Endothelial cell of umbilical vein (primary cell): ENCODE results near the gene CTNNA2.

Experiments used
- EZH2 ChIP-seq: IDR thresholded peaks from 2 replicates; pipeline ENCODE4 v1.6.1; 2012; ENCODE audit warnings: borderline replicate concordance, low read depth, mild to moderate bottlenecking, moderate library complexity, low read length, inconsistent platforms; ENCODE audit not compliant: severe bottlenecking
- FOS ChIP-seq: IDR thresholded peaks from 2 replicates; pipeline ENCODE4 v1.6.1; 2011; ENCODE audit warnings: mild to moderate bottlenecking, low read length, moderate library complexity, borderline replicate concordance; ENCODE audit not compliant: insufficient read depth
- GATA2 ChIP-seq: IDR thresholded peaks from 2 replicates; pipeline ENCODE4 v1.7.0; 2011; ENCODE audit warnings: low read depth, mild to moderate bottlenecking, moderate library complexity, mixed read lengths, low read length; ENCODE audit not compliant: insufficient read length, insufficient read depth
- POLR2A ChIP-seq: IDR thresholded peaks from 2 replicates; pipeline ENCODE4 v1.6.1; 2012; ENCODE audit warnings: low read depth, mild to moderate bottlenecking, control low read depth, low read length
- POLR2AphosphoS5 ChIP-seq: IDR thresholded peaks from 2 replicates; pipeline ENCODE4 v1.6.1; 2012; ENCODE audit warnings: low read depth, mild to moderate bottlenecking, control low read depth, low read length, moderate library complexity; ENCODE audit not compliant: insufficient read depth
- TF ChIP-seq, protein P1 (sequence below), 2 donors: IDR thresholded peaks; 1 replicate in 1 of 2; 2 replicates in 1 of 2; pipeline ENCODE4 v1.5.1; 2011; ENCODE audit warnings: low read length in 2 of 2, mild to moderate bottlenecking in 2 of 2, moderate library complexity in 2 of 2, control low read depth in 1 of 2, inconsistent platforms in 1 of 2, low read depth in 1 of 2; ENCODE audit not compliant: insufficient read depth in 1 of 2; ENCODE audit errors: extremely low read depth in 1 of 2

DNA sequence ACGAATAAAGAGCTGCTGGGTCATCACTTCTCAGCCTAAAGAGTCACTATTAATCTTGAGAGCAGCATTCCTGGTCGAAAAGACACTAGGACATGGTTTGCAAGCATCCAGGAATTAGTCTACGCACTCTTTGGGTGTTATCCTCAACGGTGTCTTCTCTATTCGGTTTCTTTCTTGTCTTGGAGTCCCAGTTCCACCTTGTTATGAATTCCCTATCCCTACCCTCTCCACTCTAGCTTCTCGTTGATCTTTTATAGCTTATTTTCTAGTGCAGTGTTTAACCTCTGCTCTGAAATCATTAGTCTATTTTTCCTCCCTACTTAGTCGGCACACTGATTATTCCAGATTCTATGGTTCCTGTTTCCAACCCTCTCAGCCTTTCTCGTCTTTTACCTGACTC lies 949.8 kb downstream of the CTNNA2 start:
- TF ChIP-seq, protein P1, sequence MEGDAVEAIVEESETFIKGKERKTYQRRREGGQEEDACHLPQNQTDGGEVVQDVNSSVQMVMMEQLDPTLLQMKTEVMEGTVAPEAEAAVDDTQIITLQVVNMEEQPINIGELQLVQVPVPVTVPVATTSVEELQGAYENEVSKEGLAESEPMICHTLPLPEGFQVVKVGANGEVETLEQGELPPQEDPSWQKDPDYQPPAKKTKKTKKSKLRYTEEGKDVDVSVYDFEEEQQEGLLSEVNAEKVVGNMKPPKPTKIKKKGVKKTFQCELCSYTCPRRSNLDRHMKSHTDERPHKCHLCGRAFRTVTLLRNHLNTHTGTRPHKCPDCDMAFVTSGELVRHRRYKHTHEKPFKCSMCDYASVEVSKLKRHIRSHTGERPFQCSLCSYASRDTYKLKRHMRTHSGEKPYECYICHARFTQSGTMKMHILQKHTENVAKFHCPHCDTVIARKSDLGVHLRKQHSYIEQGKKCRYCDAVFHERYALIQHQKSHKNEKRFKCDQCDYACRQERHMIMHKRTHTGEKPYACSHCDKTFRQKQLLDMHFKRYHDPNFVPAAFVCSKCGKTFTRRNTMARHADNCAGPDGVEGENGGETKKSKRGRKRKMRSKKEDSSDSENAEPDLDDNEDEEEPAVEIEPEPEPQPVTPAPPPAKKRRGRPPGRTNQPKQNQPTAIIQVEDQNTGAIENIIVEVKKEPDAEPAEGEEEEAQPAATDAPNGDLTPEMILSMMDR (IDR thresholded peaks at IDR 0.05; ENCODE audit: extremely low read depth in 1 of 2, insufficient read depth in 1 of 2, low read depth in 1 of 2, low read length in 2 of 2): no peak
- TF ChIP-seq POLR2A (no peak), EZH2 (no peak), GATA2 (no peak), POLR2AphosphoS5 (no peak), FOS (no peak)
